Stimulated activated CD8-positive, alpha-beta memory T cell treated with anti-CD3 and anti-CD28 coated beads, Interleukin-4, amount 100 ng/mL, for 4 hours (primary cell): ENCODE measurements around the gene TRDN.
"Not testable (repeated sequence)": the region's sequence is repeated elsewhere in the genome, so short reads cannot be mapped to it uniquely, and the experiment has no call there.

Experiments used
- DNase-seq, 2 donors: peaks; one replicate each; pipeline ENCODE4 v3.0.0-alpha.2; 2020; ENCODE audit warnings: low read depth in 2 of 2, low spot score in 1 of 2

TRDN gene

GRCh38 chr6:123509112-123509511 lies 127.6 kb downstream of the TRDN start:
- no peak for DNase-seq

- DNase-seq = no peak
Measured at GRCh38 chr6:123508290-123508689, 128.5 kb downstream of the TRDN start.

- DNase-seq = no peak
Measured at GRCh38 chr6:123507582-123507981, 129.2 kb downstream of the TRDN start.

GRCh38 chr6:123503619-123504018 lies 133.1 kb downstream of the TRDN start:
- DNase-seq = no peak

- DNase-seq = no peak
Measured at GRCh38 chr6:123497025-123497424, 139.7 kb downstream of the TRDN start.

GRCh38 chr6:123489589-123489988 lies 147.2 kb downstream of the TRDN start:
- no peak for DNase-seq

- no peak for DNase-seq
Measured at GRCh38 chr6:123480986-123481385, 155.8 kb downstream of the TRDN start.

- not testable (repeated sequence) for DNase-seq
Measured at GRCh38 chr6:123472025-123472702, 164.6 kb downstream of the TRDN start.

- DNase-seq = no peak
Measured at GRCh38 chr6:123467392-123467791, 169.4 kb downstream of the TRDN start.

GRCh38 chr6:123462152-123462551 lies 174.6 kb downstream of the TRDN start:
- DNase-seq = no peak

GRCh38 chr6:123458218-123458617 lies 178.5 kb downstream of the TRDN start:
- DNase-seq = no peak

GRCh38 chr6:123456836-123457235 lies 179.9 kb downstream of the TRDN start:
- DNase-seq = no peak

- no peak for DNase-seq
Measured at GRCh38 chr6:123454448-123454847, 182.3 kb downstream of the TRDN start.

GRCh38 chr6:123453071-123453470 lies 183.7 kb downstream of the TRDN start:
- not testable (repeated sequence) for DNase-seq

- DNase-seq = no peak
Measured at GRCh38 chr6:123448306-123448884, 188.4 kb downstream of the TRDN start.

GRCh38 chr6:123447315-123447937 lies 189.3 kb downstream of the TRDN start:
- DNase-seq = no peak

GRCh38 chr6:123439371-123439770 lies 197.4 kb downstream of the TRDN start:
- no peak for DNase-seq

- no peak for DNase-seq
Measured at GRCh38 chr6:123434186-123434585, 202.6 kb downstream of the TRDN start.

GRCh38 chr6:123430970-123431369 lies 205.8 kb downstream of the TRDN start:
- no peak for DNase-seq

- DNase-seq = no peak
Measured at GRCh38 chr6:123427008-123427407, 209.7 kb downstream of the TRDN start.

- DNase-seq = no peak
Measured at GRCh38 chr6:123423130-123423529, 213.6 kb downstream of the TRDN start.

- no peak for DNase-seq
Measured at GRCh38 chr6:123420512-123420911, 216.2 kb downstream of the TRDN start.

GRCh38 chr6:123418071-123418470 lies 218.7 kb downstream of the TRDN start:
- DNase-seq = no peak
